Posterior cingulate gyrus (tissue), 11 donors: ENCODE measurements around the gene PAQR4.
"Not testable (repeated sequence)": the region's sequence is repeated elsewhere in the genome, so short reads cannot be mapped to it uniquely, and the experiment has no call there.

Source experiments
- DNase-seq, 10 donors: peaks; one replicate each; pipeline versions ENCODE4 v3.0.0 to v3.0.0-alpha.2; 2020 to 2021; ENCODE audit warnings: mixed read lengths in 3 of 10
- intact Hi-C: fragments of 100-400 bp; cut with DNase I; formaldehyde crosslinking; loops from one replicate; pipeline ENCODE4 v1.15.1; 2023

PAQR4 gene

DNA sequence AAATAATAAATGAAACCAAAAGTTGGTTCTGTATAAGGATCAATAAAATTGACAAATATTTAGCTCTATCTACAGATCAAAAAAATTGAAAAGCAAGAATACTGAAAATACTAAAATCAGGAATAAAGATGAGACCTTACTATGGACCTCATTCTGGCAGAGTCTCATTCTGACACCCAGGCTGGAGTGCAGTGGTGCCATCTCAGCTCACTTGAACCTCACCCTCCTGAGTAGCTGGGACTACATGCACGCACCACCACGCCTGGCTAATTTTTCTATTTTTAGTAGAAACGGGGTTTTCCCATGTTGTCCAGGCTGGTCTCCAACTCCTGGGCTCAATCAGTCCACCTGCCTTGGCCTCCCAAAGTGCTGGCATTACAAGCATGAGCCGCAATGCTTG lies 27.1 kb upstream of the PAQR4 start:
- DNase-seq = no peak
- intact Hi-C loops = no loop called here

DNA sequence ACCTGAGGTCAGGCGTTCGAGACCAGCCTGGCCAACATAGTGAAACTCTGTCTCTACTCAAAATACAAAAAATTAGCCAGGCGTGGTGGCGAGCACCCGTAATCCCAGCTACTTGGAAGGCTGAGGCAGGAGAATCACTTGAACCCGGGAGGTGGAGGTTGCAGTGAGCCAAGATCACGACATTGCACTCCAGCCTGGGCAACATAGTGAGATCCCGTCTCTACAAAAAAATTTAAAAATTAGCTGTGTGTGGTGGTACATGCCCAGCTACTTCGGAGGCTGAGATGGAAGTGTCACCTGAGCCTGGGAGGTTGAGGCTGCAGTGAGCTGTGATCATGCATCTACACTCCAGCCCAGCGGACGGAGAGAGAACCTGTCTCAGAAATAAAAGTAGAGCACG lies 25.4 kb upstream of the PAQR4 start:
- DNase-seq, intact Hi-C loops: not testable (repeated sequence)

DNA sequence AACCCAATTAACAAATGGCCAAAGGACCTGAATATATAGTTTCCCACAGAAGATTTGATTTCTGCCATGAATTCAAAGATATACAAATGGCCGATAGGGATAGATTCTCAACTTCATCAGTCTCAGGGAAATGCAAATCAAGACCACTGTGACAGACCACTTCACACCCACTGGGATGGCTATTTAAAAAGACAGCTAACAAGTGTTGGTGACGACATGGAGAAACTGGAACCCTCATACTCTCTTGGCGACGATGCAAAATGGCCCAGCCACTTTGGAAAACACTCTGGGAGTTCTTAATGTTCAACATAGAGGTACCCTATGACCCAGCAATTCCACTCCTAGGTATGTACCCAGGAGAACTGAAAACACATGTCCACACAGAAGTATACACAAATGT lies 22.5 kb upstream of the PAQR4 start:
- DNase-seq = no peak
- intact Hi-C loops = no loop called here

DNA sequence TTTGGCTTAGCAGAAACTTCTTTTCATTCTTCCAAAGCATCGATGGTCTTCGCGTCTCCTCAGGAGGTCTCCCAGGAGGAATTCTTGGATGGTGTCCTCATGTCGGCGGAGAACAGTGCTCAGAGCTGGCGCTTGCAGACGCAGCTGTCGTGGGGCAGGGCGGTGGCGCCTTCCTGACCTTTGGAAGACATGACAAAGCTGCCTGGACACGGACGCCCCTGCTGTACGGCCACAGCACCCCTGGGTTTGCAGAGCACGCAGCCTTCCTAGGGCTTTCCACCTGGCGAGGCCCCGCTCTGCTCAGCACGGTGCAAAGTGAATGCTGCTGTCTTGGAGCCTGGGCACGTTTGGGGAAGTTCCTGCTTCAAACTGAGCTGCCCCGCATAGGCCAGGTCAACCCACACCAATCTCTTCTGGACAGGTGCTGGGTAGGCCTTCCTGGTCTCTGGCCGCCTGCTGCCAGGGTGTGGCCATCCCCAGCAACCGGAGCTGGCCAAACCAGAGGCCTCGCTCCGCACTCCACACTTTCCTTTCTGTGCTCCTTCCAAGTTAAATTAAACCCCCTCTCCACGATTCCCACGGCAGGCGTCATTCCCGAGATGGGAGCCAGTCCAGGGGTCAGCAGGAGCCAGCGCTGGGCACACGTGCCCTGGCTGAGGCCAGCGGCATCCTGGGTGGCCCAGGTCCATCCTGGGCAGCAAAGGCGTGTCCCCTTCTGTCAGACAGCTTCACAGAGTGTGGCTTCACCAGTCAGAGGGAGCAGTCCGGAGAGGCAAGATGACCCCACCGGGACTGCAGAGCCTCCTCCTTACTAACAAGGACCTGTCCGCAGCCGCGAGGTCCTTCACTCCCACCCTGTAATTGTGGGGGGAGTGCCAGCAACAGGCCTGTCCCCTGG lies 20.1 kb upstream of the PAQR4 start:
- peak in 1 of 10 donors; percentile 61 for DNase-seq
- intact Hi-C loops = no loop called here

DNA sequence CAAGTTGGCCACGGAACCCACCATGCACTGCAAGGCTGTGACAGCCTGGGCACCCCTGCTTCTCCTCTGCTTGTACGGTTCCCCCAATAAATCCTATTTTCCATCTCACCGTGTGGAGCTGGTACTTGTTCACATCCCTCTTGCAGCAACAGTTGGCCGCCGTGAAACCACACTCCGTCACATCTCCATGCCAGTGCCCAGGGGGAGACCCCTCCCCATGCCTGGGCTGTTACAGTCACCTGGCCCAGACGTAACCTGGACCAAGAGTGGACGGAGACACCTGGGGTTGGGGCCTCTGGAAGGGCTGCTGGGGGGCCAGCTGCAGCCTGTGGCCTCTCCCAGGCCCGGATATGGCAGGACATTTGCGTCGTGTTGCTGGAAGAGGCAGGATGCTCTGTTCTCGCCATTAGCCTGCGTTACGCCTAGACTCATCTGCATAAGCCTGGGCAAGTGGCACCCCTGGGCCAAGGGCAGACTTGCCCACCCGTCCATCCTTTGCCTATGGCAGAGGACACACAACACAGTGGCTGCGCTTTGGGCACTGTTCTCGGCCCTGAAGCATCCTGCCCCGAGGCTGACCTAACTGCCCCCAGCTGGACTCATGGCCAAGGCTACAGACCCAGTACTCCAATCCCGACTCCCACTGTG lies 19.3 kb upstream of the PAQR4 start:
- intact Hi-C loops = no loop called here

DNA sequence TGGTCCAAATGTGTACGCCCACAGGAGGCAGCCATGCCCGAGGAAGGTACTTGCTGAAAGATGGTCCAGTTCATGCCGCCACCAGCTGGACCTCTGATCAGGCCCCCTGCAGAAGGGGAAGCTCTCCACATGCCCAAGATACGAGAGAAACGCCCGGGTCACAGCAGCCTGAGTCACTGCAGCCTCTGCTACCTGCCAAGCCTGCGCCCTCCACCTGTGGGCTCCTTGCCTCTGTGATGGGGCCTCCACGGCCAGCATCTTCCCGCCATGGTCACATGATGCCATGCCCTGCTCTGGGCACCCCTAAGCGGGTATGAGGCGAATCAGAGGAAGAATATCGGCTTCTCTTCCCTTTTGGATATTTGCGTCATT lies 18.8 kb upstream of the PAQR4 start:
- DNase-seq = peak in 1 of 10 donors; percentile 41
- intact Hi-C loops = no loop called here

More for the DNA sequence above, 19.3 kb upstream of the PAQR4 start:
- peak in 1 of 10 donors; percentile 61 for DNase-seq

DNA sequence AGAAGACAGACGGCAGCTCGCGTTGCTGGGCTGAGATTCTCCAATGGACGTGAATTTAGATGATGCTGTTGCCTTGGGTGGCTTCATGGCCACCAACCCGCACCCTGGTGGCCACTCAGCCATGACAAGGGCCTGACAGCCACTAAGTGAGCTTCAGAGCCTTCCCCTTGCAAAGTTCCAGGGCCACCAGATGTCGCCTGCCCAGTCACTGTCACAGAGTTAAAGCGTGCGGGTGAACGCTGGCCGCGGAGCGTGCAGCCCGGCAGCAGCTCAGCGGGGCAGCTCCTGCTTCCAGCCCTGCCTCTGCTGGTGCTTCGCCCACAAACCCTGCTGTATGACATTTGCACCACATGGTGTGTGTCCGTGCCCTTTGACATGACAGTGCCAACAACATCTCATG lies 18.4 kb upstream of the PAQR4 start:
- DNase-seq = no peak
- intact Hi-C loops = no loop called here

DNA sequence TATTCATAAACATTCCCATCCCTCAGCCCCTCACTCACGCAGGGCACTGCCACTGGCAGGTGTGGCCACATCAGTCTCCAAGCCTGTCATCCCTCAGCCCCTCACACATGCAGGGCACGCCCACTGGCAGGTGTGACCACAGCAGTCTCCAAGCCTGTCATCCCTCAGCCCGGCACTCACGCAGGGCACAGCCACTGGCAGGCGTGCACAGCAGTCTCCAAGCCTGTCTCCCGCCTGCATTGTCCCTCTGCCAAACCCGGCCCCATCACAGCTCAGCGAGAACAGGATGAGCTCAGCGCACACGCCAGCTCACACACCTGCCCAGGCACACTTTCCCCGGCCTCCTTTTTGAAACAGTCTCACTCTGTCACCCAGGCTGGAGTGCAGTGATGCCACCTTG lies 16.5 kb upstream of the PAQR4 start:
- intact Hi-C loops = no loop called here
- DNase-seq = peak in 3 of 10 donors; percentile 58 to 89 (median 82)

DNA sequence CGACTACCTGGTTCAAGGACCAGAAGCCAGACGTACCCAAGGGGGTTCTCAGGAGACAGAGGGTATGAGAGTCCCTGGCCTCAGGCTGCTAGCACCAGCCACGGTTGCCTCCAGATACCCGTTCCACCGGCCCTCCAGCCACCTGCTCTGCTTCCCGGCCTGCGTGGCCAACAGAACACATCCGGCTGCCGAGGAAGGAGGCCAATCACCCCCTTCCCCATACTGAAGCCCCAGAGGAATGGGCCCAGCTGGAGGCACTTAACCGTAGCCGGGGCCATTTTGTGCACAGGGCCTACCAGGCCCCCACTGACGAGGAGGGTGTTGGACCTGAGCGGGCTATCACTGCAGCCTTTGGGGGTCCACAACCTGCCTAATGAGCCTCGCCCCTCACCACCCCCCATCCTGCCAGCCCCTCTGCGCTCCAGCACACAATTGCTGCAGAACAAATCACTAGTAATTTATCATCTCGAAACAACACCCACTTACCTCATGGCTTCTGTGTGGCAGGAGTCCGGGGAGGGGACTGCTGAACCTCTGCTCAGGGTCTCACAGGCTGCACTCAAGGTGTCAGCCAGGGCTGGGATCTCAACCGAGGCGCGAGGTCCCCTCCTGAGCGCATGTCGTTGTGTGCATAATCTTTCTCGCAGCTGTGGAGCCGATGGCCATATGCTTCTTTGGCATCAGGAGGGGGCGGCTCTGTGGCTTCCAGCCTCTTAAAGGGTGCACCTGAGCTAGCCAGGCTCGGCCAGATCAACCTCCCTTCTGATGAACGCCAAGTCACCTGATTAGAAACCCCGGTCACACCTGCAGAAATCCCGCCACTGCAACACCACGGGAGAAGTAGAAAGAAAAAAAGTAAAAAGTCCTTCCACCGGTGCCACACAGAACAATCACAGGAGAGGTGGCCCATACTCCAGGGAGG lies 15.2 kb upstream of the PAQR4 start:
- DNase-seq = peak in 1 of 10 donors; percentile 59
- intact Hi-C loops = no loop called here

DNA sequence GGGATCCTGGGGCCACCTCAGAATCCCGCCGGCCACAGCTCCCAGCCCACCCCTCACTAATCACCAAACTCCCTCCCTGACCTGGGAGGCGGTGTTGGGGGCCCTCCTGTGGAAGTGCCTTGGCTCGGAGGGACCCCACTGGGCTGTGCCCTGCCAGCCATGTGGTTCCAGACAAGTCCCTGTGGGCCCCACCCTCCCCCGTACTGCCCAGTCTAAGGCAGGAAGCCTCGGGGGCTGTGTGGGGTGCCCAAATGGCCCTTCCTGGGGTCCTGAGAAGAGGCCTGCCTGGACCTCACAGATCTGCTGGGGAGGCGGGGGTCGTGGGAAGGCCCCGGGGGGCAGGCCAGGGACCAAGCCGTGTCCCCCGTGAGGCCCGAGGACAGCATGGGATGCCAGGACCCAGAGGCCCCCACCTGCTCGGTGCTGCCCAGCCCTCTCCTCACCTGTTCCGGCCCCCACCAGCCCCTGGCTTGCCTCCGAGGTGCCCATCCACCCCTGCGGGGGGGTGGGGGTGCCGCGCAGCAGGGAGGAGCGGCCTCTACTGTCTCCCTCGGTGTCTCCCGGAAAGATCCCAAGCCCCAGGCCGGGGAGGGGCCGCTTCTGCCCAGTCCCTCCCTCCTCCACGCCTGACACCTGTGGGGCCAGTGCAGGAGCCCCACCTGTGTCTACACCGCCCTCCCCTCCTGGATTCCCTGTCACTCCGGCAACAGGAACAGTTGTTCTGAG lies 14.3 kb upstream of the PAQR4 start:
- intact Hi-C loops = no loop called here
- peak in 1 of 10 donors; percentile 35 for DNase-seq

DNA sequence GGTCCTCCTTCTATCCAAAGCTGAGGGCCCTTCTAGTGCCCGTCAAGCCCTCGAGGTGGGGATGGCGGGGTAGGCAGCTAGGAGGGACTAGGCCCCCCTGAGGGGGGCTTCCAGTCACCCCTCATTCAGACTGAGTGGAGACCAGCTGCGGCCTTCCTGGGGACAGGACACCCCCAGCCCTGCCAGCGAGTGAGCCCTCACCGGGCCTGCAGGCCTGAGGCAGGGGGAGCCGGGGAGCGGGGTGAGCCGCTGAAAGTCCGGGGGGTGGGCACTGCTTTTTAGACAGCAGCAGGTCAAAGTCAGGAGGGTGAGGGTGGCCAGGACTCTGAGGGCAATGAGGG lies 13.7 kb upstream of the PAQR4 start:
- intact Hi-C loops = no loop called here
- DNase-seq = no peak

DNA sequence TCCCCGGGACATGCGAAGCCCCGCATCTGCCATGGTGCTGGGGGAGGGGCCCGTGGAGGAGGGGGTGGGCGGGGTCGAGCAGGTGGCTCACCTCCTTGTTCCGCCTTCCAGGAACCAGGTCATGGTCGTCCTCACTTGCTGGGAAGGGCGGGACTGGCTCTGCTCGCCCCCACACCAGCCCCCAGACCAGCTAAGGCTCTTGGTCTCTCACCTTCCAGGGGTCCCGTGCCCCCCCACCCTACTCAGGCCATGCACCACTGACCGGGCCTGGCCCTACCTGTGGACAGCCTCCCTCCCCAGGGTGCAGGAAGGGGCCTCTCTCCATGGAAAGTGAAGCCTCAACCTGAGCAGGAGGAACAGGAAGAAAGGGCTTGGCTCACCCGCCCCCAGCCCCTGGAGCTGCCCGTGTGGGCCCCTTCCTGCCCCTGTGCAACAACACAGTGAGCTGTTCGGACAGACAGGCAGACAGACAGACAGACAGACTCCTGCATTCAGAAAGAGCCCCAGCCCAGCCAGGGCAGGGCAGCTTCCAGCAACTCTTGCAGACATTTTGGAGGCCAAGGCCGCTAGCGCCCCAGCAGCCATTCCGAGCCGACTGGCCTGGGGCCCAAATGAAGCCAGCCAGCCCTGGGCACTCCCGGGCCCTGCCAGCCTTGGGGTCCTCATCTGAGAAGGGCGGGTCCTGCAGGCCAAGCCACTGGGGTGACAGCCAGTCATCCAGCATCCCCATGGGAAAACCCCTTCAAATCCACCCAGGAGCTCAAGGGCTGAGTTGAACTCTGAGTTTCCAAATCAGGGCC lies 13.2 kb upstream of the PAQR4 start:
- DNase-seq = peak in 1 of 10 donors; percentile 65
- intact Hi-C loops = no loop called here

DNA sequence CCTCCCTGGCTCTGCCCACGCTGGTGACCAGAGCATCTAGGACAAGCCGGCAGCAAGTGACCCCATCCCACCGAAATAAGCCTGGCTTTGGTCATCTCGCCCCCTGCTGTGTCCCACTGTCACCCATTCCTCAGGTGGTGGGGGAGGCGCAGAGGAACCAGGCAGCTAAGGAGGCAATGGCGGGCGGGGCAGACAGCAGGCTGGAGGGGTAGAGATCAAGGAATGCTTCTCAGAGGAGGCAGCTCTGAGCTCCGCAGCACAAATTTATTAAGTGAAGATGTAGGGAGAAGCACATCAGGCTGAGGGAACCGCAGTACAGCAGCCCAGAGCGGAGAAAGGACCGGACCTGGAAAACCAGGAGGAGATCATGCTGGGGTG lies 12.6 kb upstream of the PAQR4 start:
- intact Hi-C loops = no loop called here
- peak in 1 of 10 donors; percentile 30 for DNase-seq

DNA sequence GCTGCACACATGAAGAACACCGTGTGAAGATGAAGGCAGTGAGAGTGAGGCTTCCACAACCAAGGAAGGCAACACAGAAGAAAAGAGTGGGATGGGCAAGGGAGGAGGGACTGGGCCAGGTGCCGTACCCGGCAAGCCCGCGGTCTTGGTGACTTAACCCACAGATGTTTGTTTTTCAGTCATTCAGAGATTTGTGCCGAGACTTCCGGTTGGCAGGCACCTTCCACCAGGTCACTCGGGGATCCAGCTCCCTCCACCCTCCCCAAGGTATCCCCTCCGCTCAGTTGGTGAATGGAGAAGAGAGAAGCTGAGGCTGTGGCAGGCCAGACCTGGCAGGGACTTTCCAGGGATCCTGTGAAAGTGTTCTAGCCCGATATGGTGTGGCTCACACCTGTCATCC lies 9.9 kb upstream of the PAQR4 start:
- peak in 1 of 10 donors; percentile 61 for DNase-seq
- intact Hi-C loops = no loop called here

DNA sequence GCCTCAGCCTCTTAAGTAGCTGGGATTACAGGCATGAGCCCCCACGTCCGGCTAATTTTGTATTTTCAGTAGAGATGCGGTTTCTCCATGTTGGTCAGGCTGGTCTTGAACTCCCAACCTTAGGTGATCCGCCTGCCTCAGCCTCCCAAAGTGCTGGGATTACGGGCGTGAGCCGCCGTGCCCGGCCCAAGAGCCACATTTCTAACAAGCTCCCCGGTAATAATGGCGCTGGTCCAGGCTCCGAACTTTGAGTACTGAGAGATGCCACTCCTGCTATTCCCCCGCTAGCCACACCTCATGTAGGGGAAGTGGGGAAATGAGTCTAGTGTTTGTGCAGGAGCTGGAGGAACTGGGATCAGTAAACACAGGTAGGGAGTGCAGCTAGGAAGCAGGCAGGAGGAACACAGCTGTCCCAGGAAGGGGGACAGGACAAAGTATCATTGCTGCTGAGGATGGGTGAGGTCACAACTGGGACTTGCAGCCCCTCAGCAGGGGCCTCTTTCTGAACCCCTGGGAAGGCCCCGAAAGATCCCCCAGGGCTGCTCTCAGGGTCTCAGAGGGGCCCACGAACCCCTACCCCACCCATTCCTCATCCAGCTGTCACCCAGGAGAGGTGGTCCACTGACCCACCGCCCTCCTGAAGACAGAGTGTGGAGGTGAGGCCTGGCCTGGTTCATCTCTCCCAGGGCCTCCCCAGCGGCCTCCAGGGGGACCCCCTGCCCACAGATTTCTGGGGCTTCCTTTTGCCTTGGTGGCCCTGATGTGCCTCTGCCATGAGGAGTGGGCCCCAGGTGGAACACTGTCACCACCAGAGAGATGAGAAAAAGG lies 8.8 kb upstream of the PAQR4 start:
- peak in 1 of 10 donors; percentile 52 for DNase-seq
- intact Hi-C loops = no loop called here

DNA sequence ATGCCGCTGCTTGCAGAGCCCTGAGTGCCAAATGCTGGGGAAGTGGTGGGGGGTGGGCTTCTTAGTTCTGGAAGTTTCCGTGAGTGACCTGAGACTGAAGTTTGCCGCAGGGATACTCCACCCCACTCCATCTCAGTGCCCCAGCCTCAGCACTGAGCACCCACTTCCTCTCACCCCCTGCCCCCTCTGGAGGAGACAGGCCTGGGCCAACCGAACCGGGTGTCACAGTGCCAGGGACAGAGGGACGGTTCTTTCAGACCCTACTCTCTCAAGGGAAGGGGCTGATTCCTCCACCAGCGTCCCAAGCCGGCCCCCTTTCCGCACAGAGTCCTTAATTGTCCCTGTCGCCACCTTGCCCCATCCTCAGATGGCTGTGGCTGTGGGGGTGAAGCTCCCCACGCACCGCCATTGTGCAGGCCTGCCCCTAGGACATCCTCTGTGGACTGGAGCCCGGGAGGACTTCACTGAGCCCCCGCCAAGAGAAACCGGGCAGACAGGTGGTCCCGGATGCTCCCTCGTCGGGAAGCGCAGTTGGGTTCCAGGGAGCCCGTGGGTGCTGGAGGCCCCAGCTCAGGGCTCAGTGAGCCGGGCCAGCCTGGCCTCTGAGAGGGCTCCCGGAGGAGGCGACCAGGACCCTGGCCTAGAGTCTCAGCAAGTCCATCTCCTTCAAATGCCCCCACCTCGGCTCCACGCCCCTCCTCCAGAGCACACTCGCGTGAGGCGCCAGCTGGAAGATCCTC lies 6.6 kb upstream of the PAQR4 start:
- intact Hi-C loops = no loop called here
- peak in 2 of 10 donors; percentile 75 to 79 for DNase-seq

DNA sequence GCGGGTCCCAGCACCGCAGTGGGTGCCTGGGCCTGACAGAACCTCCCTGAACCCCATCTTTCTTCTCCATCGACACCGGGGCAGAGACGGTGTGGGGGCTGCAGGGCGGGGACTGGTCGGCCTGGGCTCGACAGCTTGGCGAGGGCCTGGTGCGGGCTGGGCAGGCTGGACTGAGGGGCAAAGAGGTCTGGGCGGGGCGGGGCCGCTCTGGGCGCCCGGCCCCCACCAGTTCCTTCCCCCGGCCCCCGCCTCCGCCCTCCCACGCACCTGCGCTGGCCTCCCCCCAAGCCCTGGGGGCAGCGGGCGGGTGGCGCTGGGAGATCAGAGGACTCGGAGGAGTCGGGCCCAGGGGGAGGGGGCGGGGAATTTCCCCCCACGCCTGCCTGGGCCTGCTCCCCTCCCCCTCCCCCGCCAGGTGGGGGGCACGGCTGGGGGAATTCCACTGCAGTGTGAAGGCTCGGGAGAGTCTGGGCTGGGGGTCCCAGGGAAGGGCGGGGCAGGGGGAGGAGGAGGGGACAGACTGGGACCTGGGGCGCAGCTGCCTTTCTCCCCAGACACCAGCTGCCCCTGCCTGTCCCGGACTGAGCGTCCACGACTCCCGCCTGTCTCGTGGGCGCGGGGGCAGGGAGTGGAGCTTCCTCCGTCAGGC lies 6.0 kb upstream of the PAQR4 start:
- intact Hi-C loops = no loop called here
- no peak for DNase-seq
